ENCODE data around the gene RFXAP. TPM values are rescaled to one million over a fixed set of nuclear protein-coding genes. Genes with fewer than 3 reads are reported as not detected.

RFXAP gene
- total RNA-seq, 2 experiments from 2014 or later = 10.1 to 13.8 TPM

DNA sequence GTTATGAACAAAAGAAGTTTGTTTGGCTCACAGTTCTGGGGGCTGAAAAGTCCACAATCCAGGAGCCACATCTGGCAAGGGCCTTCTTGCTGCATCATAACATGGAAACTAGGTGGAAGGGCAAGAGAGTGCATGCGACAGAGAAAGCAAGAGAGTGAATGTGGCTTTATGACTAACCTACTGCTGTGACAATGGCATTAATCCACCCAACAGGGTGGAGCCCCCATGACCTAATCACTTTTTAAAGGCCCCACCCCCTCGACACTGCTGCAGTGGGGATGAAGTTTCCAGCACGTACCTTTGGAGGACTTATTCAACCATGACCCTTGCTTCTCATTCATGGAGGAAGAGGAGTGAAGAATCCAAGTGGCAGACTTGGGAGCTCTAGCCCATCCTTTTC lies 30.0 kb upstream of the RFXAP start:
- H3K27me3 Mint-ChIP-seq = peaks cover 19% of the 10 kb centered on the region
- intact Hi-C loops (cut with DNase I, micrococcal nuclease) = no loop called here
- H3K27ac Mint-ChIP-seq = no peak overlapping the region
- ChIA-PET CTCF (interaction anchor here (0.6 to 0.7 kb wide), 2 partner anchors 97 to 213 kb away, joined by 3 read pairs; no protein-coding TSS in a partner anchor), POLR2A (no interaction called here)
- H3K36me3 Mint-ChIP-seq (ENCODE audit: low read depth) = no peaks in the 10 kb centered on the region
- no peaks in the 10 kb centered on the region for H3K9me3 Mint-ChIP-seq (ENCODE audit: low read depth)
- DNase-seq (no peak), ATAC-seq (peak; percentile 30)
- H3K4me3 Mint-ChIP-seq = no peak overlapping the region
- no peaks in the 10 kb centered on the region for H3K4me1 Mint-ChIP-seq

DNA sequence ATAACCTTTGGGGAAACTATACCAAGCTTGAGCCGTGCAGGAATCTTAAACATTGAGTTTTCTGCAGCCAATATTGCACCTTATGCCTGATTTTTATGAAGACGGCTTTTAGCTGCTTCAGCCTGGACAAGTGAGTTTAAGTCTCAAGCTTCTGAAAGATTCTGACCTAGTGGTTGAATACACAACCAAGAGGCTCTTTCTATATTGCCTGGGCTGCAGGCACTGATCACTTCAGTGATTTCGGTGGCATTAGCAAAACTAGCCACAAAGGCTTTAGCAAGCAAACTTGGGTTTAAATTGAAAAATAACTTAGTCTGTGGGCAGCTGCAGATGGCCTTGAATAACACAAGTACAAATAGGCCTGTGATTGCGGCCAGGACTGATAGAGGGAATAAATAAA lies 29.3 kb upstream of the RFXAP start:
- Mint-ChIP-seq H3K36me3 (ENCODE audit: low read depth) (no peaks in the 10 kb centered on the region), H3K27me3 (peaks cover 18% of the 10 kb centered on the region), H3K4me3 (no peak overlapping the region), H3K9me3 (ENCODE audit: low read depth) (no peaks in the 10 kb centered on the region), H3K27ac (no peak overlapping the region), H3K4me1 (no peaks in the 10 kb centered on the region)
- ATAC-seq (no peak), DNase-seq (no peak)
- CTCF ChIA-PET = interaction anchor here (0.7 kb wide), 1 partner anchor 98 kb away, joined by 3 read pairs; no protein-coding TSS in a partner anchor
- POLR2A ChIA-PET = no interaction called here
- intact Hi-C loops (cut with DNase I, micrococcal nuclease) = no loop called here

DNA sequence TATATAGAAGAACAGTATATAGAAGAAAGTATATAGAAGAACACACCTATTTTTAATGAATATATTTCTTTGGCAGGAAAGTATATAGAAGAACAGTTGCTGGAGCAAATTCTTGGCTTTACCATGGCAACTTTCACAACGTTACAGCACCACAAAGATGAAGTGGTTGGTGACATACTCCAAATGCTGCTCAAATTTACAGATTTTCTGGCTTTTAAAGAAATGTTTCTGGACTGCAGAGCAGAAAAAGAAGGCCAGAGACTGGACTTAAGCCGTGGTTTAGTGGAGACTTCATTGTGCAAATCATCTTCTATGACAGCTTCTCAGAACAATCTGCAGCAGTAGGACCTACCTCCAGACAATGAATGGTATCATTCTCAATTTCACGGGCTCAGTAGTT lies 24.3 kb upstream of the RFXAP start:
- POLR2A ChIA-PET = no interaction called here
- CTCF ChIA-PET = no interaction called here

DNA sequence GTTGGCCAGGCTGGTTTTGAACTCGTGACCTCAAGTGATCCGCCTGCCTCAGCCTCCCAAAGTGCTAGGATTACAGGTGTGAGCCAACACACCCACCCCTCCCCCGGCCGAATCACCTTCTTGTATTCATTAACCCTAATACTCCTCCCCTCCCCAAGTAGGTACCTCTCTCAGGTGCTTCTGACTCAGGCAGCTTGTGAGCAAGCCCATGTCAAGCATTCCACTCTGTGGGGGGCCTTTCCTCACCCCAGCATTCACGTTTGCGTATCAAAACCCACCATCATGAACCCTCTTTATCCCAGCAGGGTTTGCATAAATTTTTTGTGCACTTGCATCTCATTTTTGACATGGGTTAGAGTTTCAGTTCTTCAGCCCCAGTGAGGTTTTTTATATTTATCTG lies 23.6 kb upstream of the RFXAP start:
- H3K9me3 Mint-ChIP-seq (ENCODE audit: low read depth) = no peaks in the 10 kb centered on the region
- H3K4me1 Mint-ChIP-seq = no peaks in the 10 kb centered on the region
- no peak for ATAC-seq
- no peak for DNase-seq
- ChIA-PET CTCF (no interaction called here), POLR2A (no interaction called here)
- H3K4me3 Mint-ChIP-seq = no peak overlapping the region
- no peak overlapping the region for H3K27ac Mint-ChIP-seq
- intact Hi-C loops (cut with DNase I, micrococcal nuclease) = no loop called here
- H3K36me3 Mint-ChIP-seq (ENCODE audit: low read depth) = no peaks in the 10 kb centered on the region
- H3K27me3 Mint-ChIP-seq = peaks cover 19% of the 10 kb centered on the region

More for the DNA sequence above, 24.3 kb upstream of the RFXAP start:
- intact Hi-C loops (cut with DNase I, micrococcal nuclease) = no loop called here
- H3K36me3 Mint-ChIP-seq (ENCODE audit: low read depth) = no peaks in the 10 kb centered on the region
- H3K4me3 Mint-ChIP-seq = no peak overlapping the region
- DNase-seq (no peak), ATAC-seq (no peak)
- peaks cover 20% of the 10 kb centered on the region for H3K27me3 Mint-ChIP-seq
- no peaks in the 10 kb centered on the region for H3K9me3 Mint-ChIP-seq (ENCODE audit: low read depth)
- no peaks in the 10 kb centered on the region for H3K4me1 Mint-ChIP-seq
- H3K27ac Mint-ChIP-seq = no peak overlapping the region

DNA sequence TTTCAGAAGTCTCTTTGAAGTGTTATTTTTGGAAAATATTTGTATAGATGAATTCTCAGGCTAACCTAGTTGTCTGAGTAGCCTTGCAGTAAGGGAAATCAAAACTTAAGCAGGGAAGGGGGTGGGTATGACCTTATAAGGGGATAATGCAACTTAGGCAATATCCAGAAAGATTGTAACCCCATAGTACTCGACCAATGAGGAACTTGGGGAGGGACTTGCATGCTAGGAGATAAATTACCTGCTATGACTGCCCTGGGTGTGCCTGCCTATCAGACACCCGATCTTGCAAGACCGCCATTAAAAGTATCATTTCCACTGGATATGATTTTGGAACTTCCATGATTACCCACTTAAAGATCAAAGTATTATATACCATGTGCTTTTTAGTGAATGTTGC lies 23.0 kb upstream of the RFXAP start:
- POLR2A ChIA-PET = no interaction called here
- CTCF ChIA-PET = no interaction called here

DNA sequence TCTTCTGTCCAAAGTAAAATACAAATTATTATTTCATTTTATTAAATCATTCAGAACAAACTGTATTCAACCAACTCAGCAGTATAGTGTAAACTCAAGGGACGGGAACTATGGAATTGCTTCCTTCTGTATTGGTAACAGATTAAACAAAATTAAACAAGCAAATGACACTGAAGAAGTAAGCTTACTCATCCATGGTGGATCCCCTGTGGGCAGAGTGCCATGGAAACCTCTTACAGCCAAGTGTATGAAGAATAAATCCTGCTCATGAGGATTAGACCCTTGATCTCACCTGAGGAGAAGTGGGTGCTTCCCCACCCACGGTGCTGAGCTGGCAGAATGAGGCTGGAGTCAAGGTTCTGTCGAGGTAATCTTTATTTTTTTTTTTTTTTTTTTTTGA lies 18.0 kb upstream of the RFXAP start:
- Mint-ChIP-seq H3K9me3 (ENCODE audit: low read depth) (no peaks in the 10 kb centered on the region), H3K4me1 (no peaks in the 10 kb centered on the region), H3K4me3 (no peak overlapping the region), H3K27me3 (peaks cover 18% of the 10 kb centered on the region), H3K27ac (no peak overlapping the region), H3K36me3 (ENCODE audit: low read depth) (no peaks in the 10 kb centered on the region)
- ChIA-PET POLR2A (no interaction called here), CTCF (no interaction called here)
- DNase-seq = no peak
- ATAC-seq = no peak
- intact Hi-C loops (cut with DNase I, micrococcal nuclease) = no loop called here

More for the DNA sequence above, 23.0 kb upstream of the RFXAP start:
- Mint-ChIP-seq H3K9me3 (ENCODE audit: low read depth) (no peaks in the 10 kb centered on the region), H3K36me3 (ENCODE audit: low read depth) (no peaks in the 10 kb centered on the region), H3K27me3 (peaks cover 22% of the 10 kb centered on the region), H3K27ac (no peak overlapping the region), H3K4me3 (no peak overlapping the region), H3K4me1 (no peaks in the 10 kb centered on the region)
- intact Hi-C loops (cut with DNase I, micrococcal nuclease) = no loop called here
- ATAC-seq (no peak), DNase-seq (no peak)

DNA sequence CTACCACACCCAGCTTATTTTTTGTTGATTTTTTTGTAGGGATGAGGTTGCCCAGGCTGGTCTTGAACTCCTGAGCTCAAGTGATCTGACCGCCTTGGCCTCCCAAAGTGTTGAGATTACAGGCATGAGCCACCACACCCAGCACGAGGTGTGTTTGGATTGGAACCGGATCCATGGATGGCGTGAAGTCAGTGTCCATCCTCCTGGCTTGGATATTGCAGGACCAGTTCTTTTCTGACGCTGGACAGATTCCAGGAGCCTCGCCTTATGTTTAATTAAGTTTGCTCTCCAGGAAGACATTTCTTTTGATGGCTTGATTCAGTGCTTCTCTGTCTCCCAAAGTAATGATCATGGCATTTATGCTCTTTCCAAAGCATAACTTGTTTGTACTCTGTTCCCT lies 14.4 kb upstream of the RFXAP start:
- Mint-ChIP-seq H3K9me3 (ENCODE audit: low read depth) (no peaks in the 10 kb centered on the region), H3K4me1 (no peaks in the 10 kb centered on the region), H3K36me3 (ENCODE audit: low read depth) (no peaks in the 10 kb centered on the region), H3K27me3 (peaks cover 21% of the 10 kb centered on the region), H3K4me3 (no peak overlapping the region), H3K27ac (no peak overlapping the region)
- intact Hi-C loops (cut with DNase I, micrococcal nuclease) = no loop called here
- DNase-seq = no peak
- CTCF ChIA-PET = interaction anchor here (0.7 kb wide), 1 partner anchor 472 kb away, joined by 3 read pairs; no protein-coding TSS in a partner anchor
- POLR2A ChIA-PET = no interaction called here
- ATAC-seq = no peak

DNA sequence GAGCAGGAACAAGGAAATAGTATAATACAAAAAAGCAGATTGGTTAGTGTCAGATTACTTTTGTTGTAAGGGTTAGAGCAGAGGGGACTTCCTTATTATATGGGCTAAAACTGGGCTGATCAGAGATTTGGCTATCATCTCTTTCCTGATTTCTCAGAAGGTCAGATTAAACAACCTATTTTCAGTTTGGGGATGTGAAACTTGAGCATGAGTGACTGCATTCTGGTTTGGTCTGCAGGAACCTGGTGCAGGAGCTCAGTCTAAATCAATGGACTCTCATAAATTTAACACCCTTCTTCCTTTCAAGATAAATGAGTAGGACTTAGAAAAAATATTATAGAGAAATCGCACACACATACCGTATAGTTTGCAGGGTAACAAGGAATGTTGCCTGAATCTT lies 12.9 kb upstream of the RFXAP start:
- ATAC-seq = no peak
- H3K4me3 Mint-ChIP-seq = no peak overlapping the region
- no peak for DNase-seq
- ChIA-PET POLR2A (interaction anchor here (0.6 kb wide), 1 partner anchor 513 kb away, joined by 3 read pairs; no protein-coding TSS in a partner anchor), CTCF (no interaction called here)
- H3K27me3 Mint-ChIP-seq = peaks cover 20% of the 10 kb centered on the region
- no peaks in the 10 kb centered on the region for H3K36me3 Mint-ChIP-seq (ENCODE audit: low read depth)
- no peaks in the 10 kb centered on the region for H3K9me3 Mint-ChIP-seq (ENCODE audit: low read depth)
- no peak overlapping the region for H3K27ac Mint-ChIP-seq
- no peaks in the 10 kb centered on the region for H3K4me1 Mint-ChIP-seq
- intact Hi-C loops (cut with DNase I, micrococcal nuclease) = no loop called here

DNA sequence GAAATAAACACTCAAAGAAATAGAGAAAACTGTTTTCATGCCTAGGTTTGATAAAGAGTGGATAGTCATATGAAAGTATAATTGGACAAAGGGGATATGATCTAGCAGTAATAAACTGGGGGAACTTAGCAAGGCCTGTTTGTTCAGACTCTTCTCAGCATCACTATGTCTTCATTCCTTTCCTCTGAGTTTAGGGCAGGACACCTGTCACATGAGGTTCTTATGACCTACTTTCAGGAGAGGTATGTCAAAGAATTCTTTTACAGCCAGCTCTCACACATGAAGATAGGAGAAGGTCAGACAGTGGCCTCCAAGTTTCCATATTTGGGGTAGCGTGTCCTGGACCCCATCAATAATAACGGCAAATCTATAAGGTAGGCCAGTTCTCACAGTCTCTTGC lies 11.4 kb upstream of the RFXAP start:
- H3K9me3 Mint-ChIP-seq (ENCODE audit: low read depth) = no peaks in the 10 kb centered on the region
- no peak overlapping the region for H3K27ac Mint-ChIP-seq
- DNase-seq = no peak
- ChIA-PET POLR2A (interaction anchor here (0.6 kb wide), 1 partner anchor 554 kb away, joined by 3 read pairs; no protein-coding TSS in a partner anchor), CTCF (interaction anchor here (0.6 to 1.0 kb wide), 4 partner anchors 9 to 399 kb away, joined by 3 to 5 read pairs (median 4); no protein-coding TSS in a partner anchor)
- peaks cover 25% of the 10 kb centered on the region for H3K27me3 Mint-ChIP-seq
- H3K4me3 Mint-ChIP-seq = no peak overlapping the region
- H3K36me3 Mint-ChIP-seq (ENCODE audit: low read depth) = no peaks in the 10 kb centered on the region
- intact Hi-C loops (cut with DNase I, micrococcal nuclease) = no loop called here
- no peak for ATAC-seq
- no peaks in the 10 kb centered on the region for H3K4me1 Mint-ChIP-seq

DNA sequence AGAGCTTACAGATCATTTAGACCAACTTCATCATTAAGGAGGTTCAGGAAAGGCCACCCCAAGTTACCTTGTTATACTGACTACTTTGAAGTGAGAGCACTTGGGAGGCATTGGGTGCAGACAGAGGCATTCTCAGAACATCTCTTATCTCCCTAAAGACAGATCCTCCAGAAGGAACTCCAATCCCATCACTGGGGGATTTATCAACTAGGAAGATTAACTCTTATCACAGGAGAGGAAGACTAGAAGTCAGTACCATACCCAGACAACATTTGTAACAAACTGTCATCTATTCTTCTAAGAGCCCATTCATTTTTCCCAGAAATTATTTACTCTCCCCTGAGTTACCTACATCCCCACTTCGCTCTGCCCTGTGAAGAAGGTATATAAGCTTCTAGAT lies 5.8 kb upstream of the RFXAP start:
- no peak for DNase-seq
- H3K36me3 Mint-ChIP-seq (ENCODE audit: low read depth) = no peaks in the 10 kb centered on the region
- no peak overlapping the region for H3K27ac Mint-ChIP-seq
- no peaks in the 10 kb centered on the region for H3K9me3 Mint-ChIP-seq (ENCODE audit: low read depth)
- H3K4me3 Mint-ChIP-seq = no peak overlapping the region
- POLR2A ChIA-PET = no interaction called here
- no peak for ATAC-seq
- peaks cover 6% of the 10 kb centered on the region for H3K4me1 Mint-ChIP-seq
- intact Hi-C loops (cut with DNase I, micrococcal nuclease) = no loop called here
- peaks cover 21% of the 10 kb centered on the region for H3K27me3 Mint-ChIP-seq
- CTCF ChIA-PET = no interaction called here

DNA sequence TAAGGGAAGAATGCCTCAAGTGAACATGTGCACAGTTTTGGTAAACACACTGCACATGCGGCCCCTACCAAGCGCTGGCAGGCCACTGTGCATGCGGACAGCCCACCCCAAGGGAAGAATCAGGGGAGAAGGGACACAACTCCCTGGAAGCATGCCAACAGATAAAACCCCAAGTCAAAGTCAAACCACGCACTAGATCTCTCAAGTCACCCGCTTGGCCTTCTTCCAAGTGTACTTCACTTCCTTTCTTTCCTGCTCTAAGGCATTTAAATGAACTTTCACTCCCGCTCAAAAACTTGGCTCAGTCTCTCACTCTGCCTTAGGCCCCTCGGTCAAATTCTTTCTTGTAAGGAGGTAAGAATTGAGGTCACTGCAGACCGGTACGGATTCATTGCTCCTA lies 4.6 kb upstream of the RFXAP start:
- POLR2A ChIA-PET = no interaction called here
- no peak for ATAC-seq
- no peak overlapping the region for H3K27ac Mint-ChIP-seq
- peaks cover 19% of the 10 kb centered on the region for H3K27me3 Mint-ChIP-seq
- DNase-seq = no peak
- H3K9me3 Mint-ChIP-seq (ENCODE audit: low read depth) = no peaks in the 10 kb centered on the region
- intact Hi-C loops (cut with DNase I, micrococcal nuclease) = no loop called here
- no peaks in the 10 kb centered on the region for H3K36me3 Mint-ChIP-seq (ENCODE audit: low read depth)
- CTCF ChIA-PET = interaction anchor here (0.7 to 1.2 kb wide), 3 partner anchors 12 to 166 kb away, joined by 3 to 6 read pairs (median 4); no protein-coding TSS in a partner anchor
- no peak overlapping the region for H3K4me3 Mint-ChIP-seq
- H3K4me1 Mint-ChIP-seq = peaks cover 12% of the 10 kb centered on the region

DNA sequence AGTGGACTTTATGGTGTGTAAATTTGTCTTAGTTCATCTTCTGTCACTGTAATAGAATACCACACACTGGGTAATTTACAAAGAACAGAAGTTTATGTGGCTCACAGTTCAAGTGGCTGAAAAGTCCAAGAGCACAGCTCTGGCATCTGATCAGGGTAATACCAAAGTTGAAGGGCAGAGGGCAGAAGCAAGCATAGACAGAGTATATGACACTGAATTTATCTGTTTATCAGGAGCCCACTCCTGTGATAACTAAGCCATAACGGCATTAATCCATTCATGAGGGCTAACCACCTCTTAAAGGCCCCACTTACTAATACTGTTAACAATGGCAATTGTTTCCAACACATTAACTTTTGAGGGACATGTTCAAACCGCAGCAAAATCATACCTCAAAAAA lies 4.0 kb upstream of the RFXAP start:
- ChIA-PET POLR2A (no interaction called here), CTCF (interaction anchor here (0.7 to 1.2 kb wide), 5 partner anchors 13 to 446 kb away, joined by 3 to 6 read pairs (median 3); no protein-coding TSS in a partner anchor)
- Mint-ChIP-seq H3K4me3 (no peak overlapping the region), H3K27me3 (peaks cover 17% of the 10 kb centered on the region), H3K36me3 (ENCODE audit: low read depth) (no peaks in the 10 kb centered on the region), H3K4me1 (peaks cover 12% of the 10 kb centered on the region), H3K27ac (no peak overlapping the region), H3K9me3 (ENCODE audit: low read depth) (no peaks in the 10 kb centered on the region)
- no peak for ATAC-seq
- intact Hi-C loops (cut with DNase I, micrococcal nuclease) = loop anchor here in 1 of 2 experiments (5.0 kb wide), 5 partner anchors 167 to 1532 kb away; partner anchors contain the start of genes CCDC169, CCNA1 and UFM1
- DNase-seq = peak; percentile 20

All from activated CD4-positive, alpha-beta T cell treated with anti-CD3 and anti-CD28 coated beads for 36 hours (primary cell).